HepG2 (cell line): ENCODE data around the gene ZNF514. TPM values are rescaled to one million over a fixed set of nuclear protein-coding genes. Genes with fewer than 3 reads are reported as not detected.

Experiments used
- AGO1 ChIP-seq: fragments of 200-400 bp; formaldehyde crosslinking; IDR thresholded peaks from 2 replicates; pipeline ENCODE4 v1.6.1; 2017; ENCODE audit warnings: mild to moderate bottlenecking, low read depth, low read length, moderate library complexity; ENCODE audit not compliant: poor library complexity, severe bottlenecking
- ATM ChIP-seq: fragments of 450-650 bp; IDR thresholded peaks from 2 replicates; pipeline ENCODE4 v1.7.1; 2017; ENCODE audit warnings: mild to moderate bottlenecking, borderline replicate concordance
- BCL3 ChIP-seq: sonication (generic); formaldehyde crosslinking; IDR thresholded peaks from 2 replicates; pipeline ENCODE4 v1.5.1; 2020; ENCODE audit warnings: mild to moderate bottlenecking, missing genetic modification reagents, moderate library complexity
- HES4 ChIP-seq: sonication (generic); formaldehyde crosslinking; IDR thresholded peaks from 2 replicates; pipeline ENCODE4 v1.9.0; 2021; ENCODE audit warnings: mild to moderate bottlenecking, missing genetic modification reagents, borderline replicate concordance
- MEIS2 ChIP-seq: sonication (generic); formaldehyde crosslinking; IDR thresholded peaks from 2 replicates; pipeline ENCODE4 v1.9.0; 2021; ENCODE audit warnings: mild to moderate bottlenecking, missing genetic modification reagents
- NR2C2 ChIP-seq: sonication (generic); formaldehyde crosslinking; IDR thresholded peaks from 2 replicates; pipeline ENCODE4 v1.4.0; 2020; ENCODE audit warnings: missing genetic modification reagents, mild to moderate bottlenecking, moderate library complexity, borderline replicate concordance
- PTBP1 ChIP-seq: fragments of 200-400 bp; formaldehyde crosslinking; IDR thresholded peaks from 2 replicates; pipeline ENCODE4 v1.6.1; 2018; ENCODE audit warnings: low read length, low read depth; ENCODE audit not compliant: poor library complexity, severe bottlenecking
- SALL2 ChIP-seq: sonication (generic); formaldehyde crosslinking; IDR thresholded peaks from 2 replicates; pipeline ENCODE4 v1.8.1; 2023; ENCODE audit warnings: mild to moderate bottlenecking, missing genetic modification reagents, inconsistent platforms
- U2AF1 ChIP-seq: fragments of 200-400 bp; formaldehyde crosslinking; optimal IDR thresholded peaks from 2 replicates; pipeline ENCODE3; 2017; ENCODE audit warnings: mild to moderate bottlenecking, low read depth, low read length
- YEATS4 ChIP-seq: sonication (generic); formaldehyde crosslinking; IDR thresholded peaks from 2 replicates; pipeline ENCODE4 v1.4.0; 2020; ENCODE audit warnings: missing genetic modification reagents, borderline replicate concordance
- ZNF274 ChIP-seq: sonication (generic); formaldehyde crosslinking; IDR thresholded peaks from 2 replicates; pipeline ENCODE4 v1.5.1; 2020; ENCODE audit warnings: mild to moderate bottlenecking, missing genetic modification reagents
- ZNF577 ChIP-seq: sonication (generic); formaldehyde crosslinking; IDR thresholded peaks from 2 replicates; pipeline ENCODE4 v1.4.0; 2020; ENCODE audit warnings: mild to moderate bottlenecking, low read depth, missing genetic modification reagents, borderline replicate concordance
- ZUFSP ChIP-seq: sonication (generic); formaldehyde crosslinking; IDR thresholded peaks from 2 replicates; pipeline ENCODE4 v1.9.0; 2021; ENCODE audit warnings: missing genetic modification reagents, mild to moderate bottlenecking, borderline replicate concordance
- polyA plus RNA-seq, 8 experiments: library from polyadenylated mRNA; depleted of rRNA in 3 of 8; stranded (reverse) in 7 of 8; unstranded in 1 of 8; fragments of >200 nt; fragmentation: Illumina TruSeq in 4 of 8; extraction: Trizol in 4 of 8; gene quantifications; 2 replicates each; pipeline versions ENCODE4 v1.2.1 to v1.2.3, GENCODE V29; 2011 to 2016; ENCODE audit warnings: low read depth in 4 of 8, missing spikeins in 1 of 8, mixed read lengths in 1 of 8; ENCODE audit not compliant: insufficient read depth in 1 of 8
- total RNA-seq, 5 experiments: library from RNA; depleted of rRNA; stranded (reverse); fragments of >200 nt; fragmentation: Illumina TruSeq; extraction: Trizol; gene quantifications; 2 replicates each; pipeline ENCODE4 v1.2.3, GENCODE V29; 2016; ENCODE audit warnings: low read depth in 1 of 5
- TF ChIP-seq, protein P1 (sequence below): sonication (generic); formaldehyde crosslinking; IDR thresholded peaks from 2 replicates; pipeline ENCODE4 v1.4.0; 2020; ENCODE audit warnings: missing genetic modification reagents, mild to moderate bottlenecking, borderline replicate concordance
- TF ChIP-seq, protein P2 (sequence below): sonication (generic); formaldehyde crosslinking; IDR thresholded peaks from 2 replicates; pipeline ENCODE4 v1.5.1; 2020; ENCODE audit warnings: mild to moderate bottlenecking, missing genetic modification reagents, borderline replicate concordance
- TF ChIP-seq, protein P3 (sequence below): sonication (generic); formaldehyde crosslinking; IDR thresholded peaks from 2 replicates; pipeline ENCODE4 v1.8.1; 2023; ENCODE audit warnings: mild to moderate bottlenecking, missing genetic modification reagents

ZNF514 gene
- total and polyA plus RNA-seq, 2 of the 13 experiments (the other 11 are each of a cell fraction or from before 2014, with no cell fraction given): 15.2 to 18.7 TPM

DNA sequence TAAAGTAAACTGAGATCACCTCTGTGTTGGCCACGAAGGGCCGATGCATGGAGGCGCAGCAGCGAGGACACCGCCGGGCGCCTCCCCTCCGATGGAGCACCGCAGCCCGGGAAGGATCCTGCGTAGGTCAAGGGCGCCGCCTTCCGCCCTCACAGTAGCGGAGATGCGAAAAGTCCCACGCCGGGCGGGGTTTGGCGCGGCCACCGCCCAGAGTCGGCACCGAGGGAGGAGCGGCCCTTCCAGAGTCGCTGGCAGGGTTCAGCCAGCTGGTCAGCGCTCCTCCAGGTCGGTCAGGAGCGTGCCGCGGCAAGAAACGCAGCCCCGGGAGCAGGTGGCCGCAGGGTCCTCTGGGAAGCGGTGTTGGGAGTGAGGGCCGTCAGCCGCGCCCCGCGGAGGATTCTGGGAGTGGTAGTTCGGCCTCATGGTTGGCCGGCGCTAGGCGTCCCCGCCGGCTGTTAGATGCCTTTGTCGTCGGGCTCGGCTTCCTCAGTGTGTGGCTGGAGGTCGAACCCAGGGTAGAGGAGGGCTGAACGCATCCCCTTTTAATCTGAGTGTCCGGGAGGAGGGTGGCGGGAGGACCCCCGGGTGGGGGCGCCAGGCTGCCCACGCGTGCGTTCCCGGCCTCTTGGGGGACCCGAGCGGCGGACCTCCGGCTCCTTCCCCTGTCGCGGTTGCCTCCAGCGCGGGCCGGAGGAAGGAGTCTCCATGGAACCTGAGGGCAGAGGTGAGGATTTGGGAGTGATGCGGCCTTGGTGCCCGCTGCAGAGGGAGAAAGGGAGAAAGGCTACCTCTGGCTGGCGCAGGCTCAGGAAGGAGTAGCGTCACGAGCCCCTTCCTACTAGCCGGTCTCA, 47.7 kb upstream of the ZNF514 start, which contains the start of gene ZNF892 (continued):
- TF ChIP-seq, protein P1, sequence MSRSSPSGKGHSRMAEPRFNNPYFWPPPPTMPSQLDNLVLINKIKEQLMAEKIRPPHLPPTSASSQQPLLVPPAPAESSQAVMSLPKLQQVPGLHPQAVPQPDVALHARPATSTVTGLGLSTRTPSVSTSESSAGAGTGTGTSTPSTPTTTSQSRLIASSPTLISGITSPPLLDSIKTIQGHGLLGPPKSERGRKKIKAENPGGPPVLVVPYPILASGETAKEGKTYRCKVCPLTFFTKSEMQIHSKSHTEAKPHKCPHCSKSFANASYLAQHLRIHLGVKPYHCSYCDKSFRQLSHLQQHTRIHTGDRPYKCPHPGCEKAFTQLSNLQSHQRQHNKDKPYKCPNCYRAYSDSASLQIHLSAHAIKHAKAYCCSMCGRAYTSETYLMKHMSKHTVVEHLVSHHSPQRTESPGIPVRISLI (CRISPR knock-in tag): no peak
- no peak for TF ChIP-seq BCL3 (CRISPR knock-in tag)
- TF ChIP-seq NR2C2: no peak
- peak; percentile 59; the same call in 1 of the 2 replicates for TF ChIP-seq SALL2 (CRISPR knock-in tag)
- TF ChIP-seq YEATS4 (CRISPR knock-in tag): peak; percentile 46; the same call in 1 of the 2 replicates
- 0 out of 2 replicates have a peak, but pooled peaks have one; percentile 25 for TF ChIP-seq ZUFSP (CRISPR knock-in tag)
- TF ChIP-seq ATM: no peak
- peak; percentile 58 for TF ChIP-seq AGO1
- no peak for TF ChIP-seq PTBP1
- TF ChIP-seq, protein P2, sequence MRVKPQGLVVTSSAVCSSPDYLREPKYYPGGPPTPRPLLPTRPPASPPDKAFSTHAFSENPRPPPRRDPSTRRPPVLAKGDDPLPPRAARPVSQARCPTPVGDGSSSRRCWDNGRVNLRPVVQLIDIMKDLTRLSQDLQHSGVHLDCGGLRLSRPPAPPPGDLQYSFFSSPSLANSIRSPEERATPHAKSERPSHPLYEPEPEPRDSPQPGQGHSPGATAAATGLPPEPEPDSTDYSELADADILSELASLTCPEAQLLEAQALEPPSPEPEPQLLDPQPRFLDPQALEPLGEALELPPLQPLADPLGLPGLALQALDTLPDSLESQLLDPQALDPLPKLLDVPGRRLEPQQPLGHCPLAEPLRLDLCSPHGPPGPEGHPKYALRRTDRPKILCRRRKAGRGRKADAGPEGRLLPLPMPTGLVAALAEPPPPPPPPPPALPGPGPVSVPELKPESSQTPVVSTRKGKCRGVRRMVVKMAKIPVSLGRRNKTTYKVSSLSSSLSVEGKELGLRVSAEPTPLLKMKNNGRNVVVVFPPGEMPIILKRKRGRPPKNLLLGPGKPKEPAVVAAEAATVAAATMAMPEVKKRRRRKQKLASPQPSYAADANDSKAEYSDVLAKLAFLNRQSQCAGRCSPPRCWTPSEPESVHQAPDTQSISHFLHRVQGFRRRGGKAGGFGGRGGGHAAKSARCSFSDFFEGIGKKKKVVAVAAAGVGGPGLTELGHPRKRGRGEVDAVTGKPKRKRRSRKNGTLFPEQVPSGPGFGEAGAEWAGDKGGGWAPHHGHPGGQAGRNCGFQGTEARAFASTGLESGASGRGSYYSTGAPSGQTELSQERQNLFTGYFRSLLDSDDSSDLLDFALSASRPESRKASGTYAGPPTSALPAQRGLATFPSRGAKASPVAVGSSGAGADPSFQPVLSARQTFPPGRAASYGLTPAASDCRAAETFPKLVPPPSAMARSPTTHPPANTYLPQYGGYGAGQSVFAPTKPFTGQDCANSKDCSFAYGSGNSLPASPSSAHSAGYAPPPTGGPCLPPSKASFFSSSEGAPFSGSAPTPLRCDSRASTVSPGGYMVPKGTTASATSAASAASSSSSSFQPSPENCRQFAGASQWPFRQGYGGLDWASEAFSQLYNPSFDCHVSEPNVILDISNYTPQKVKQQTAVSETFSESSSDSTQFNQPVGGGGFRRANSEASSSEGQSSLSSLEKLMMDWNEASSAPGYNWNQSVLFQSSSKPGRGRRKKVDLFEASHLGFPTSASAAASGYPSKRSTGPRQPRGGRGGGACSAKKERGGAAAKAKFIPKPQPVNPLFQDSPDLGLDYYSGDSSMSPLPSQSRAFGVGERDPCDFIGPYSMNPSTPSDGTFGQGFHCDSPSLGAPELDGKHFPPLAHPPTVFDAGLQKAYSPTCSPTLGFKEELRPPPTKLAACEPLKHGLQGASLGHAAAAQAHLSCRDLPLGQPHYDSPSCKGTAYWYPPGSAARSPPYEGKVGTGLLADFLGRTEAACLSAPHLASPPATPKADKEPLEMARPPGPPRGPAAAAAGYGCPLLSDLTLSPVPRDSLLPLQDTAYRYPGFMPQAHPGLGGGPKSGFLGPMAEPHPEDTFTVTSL (CRISPR knock-in tag): 0 out of 2 replicates have a peak, but pooled peaks have one; percentile 17
- TF ChIP-seq HES4 (CRISPR knock-in tag): peak; percentile 54; the same call in 1 of the 2 replicates
- TF ChIP-seq ZNF274 (CRISPR knock-in tag): peak; percentile 68; the same call in 1 of the 2 replicates
- TF ChIP-seq, protein P3, sequence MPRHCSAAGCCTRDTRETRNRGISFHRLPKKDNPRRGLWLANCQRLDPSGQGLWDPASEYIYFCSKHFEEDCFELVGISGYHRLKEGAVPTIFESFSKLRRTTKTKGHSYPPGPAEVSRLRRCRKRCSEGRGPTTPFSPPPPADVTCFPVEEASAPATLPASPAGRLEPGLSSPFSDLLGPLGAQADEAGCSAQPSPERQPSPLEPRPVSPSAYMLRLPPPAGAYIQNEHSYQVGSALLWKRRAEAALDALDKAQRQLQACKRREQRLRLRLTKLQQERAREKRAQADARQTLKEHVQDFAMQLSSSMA: 0 out of 2 replicates have a peak, but pooled peaks have one; percentile 52
- TF ChIP-seq ZNF577 (CRISPR knock-in tag): no peak
- peak; percentile 52; the same call in 1 of the 2 replicates for TF ChIP-seq MEIS2 (CRISPR knock-in tag)
- TF ChIP-seq U2AF1: no peak
